GM12872 (cell line): ENCODE data around the gene COL7A1.
A peak's percentile ranks its signal among the peaks of the same experiment; 100 is the strongest.

ENCODE experiments used
- TF ChIP-seq, protein P1 (sequence below): IDR thresholded peaks from 3 replicates; pipeline ENCODE4 v1.5.1; 2011; ENCODE audit warnings: low read depth, mild to moderate bottlenecking, low read length, moderate library complexity; ENCODE audit not compliant: insufficient read depth

Gene COL7A1

GRCh38 chr3:48564022-48564421, 31.1 kb downstream of the COL7A1 start:
- TF ChIP-seq, protein P1, sequence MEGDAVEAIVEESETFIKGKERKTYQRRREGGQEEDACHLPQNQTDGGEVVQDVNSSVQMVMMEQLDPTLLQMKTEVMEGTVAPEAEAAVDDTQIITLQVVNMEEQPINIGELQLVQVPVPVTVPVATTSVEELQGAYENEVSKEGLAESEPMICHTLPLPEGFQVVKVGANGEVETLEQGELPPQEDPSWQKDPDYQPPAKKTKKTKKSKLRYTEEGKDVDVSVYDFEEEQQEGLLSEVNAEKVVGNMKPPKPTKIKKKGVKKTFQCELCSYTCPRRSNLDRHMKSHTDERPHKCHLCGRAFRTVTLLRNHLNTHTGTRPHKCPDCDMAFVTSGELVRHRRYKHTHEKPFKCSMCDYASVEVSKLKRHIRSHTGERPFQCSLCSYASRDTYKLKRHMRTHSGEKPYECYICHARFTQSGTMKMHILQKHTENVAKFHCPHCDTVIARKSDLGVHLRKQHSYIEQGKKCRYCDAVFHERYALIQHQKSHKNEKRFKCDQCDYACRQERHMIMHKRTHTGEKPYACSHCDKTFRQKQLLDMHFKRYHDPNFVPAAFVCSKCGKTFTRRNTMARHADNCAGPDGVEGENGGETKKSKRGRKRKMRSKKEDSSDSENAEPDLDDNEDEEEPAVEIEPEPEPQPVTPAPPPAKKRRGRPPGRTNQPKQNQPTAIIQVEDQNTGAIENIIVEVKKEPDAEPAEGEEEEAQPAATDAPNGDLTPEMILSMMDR = no peak

DNA sequence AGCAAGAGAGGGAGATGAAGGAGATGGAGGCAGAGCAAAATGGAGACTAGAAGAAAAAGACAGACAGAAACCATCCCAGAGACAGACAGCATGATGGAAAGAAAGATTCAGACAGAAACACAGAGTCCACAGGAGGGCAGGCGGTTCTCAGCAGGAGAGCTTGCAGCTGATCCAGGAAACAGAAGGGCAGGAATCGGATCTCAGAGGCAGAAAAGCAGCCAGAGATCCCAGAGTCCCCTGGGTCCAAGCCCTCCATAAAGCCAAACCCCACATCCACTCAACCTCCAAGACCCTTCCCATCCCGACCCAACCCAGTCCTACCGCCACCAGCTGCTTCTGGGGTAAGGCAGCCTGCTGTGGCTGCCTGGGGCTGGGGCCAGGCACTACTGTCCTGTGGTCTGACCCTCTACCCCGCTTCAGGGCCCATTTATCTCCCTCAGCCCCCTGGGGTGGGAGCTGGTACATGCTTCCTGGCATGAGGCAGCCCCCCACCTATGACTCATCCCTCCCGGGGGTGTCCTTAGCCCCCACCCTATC, 31.7 kb downstream of the COL7A1 start, which contains the start of gene UCN2:
Gene UCN2, minus strand, starts transcription at position 400 of the 537 bp plus-strand sequence. CDS start 657 bp downstream, outside the sequence.
- TF ChIP-seq, protein P1 = no peak

- TF ChIP-seq, protein P1 = no peak
Observed at GRCh38 chr3:48562367-48563095, 32.6 kb downstream of the COL7A1 start.

DNA sequence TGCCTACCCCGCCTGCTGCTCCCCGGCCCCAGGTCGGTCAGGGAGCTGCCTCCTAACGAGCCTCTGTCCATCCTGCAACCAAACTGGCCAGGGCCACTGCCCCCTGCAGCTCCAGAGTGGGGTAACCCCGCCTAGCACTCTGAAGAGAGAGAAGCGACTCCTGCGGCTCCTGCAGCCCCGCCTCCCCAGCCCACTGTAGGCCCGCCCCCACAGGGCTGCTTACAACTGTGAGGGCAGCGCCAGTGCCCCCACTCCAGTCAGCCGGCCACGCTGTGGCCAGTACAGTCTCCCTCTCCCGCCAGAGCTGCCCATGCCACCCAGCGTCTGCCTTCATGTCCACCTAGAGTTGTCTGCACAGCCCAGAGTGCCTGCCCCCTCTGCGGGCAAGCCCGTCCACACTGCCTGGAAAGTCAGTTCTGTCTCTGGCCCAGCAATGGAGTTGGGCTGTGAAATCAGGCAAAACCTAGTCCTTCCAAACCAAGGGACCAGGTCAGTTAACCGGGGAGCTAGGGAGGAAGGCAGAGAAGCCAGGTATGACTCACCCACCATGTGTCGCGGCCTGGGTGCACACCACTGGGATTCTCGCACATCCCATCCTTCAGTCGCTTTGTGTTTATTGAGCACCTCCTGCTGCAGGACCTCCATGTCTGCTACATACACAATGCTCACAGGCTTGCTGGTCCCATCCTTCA, 33.9 kb downstream of the COL7A1 start:
- TF ChIP-seq, protein P1 = peak; percentile 47

DNA sequence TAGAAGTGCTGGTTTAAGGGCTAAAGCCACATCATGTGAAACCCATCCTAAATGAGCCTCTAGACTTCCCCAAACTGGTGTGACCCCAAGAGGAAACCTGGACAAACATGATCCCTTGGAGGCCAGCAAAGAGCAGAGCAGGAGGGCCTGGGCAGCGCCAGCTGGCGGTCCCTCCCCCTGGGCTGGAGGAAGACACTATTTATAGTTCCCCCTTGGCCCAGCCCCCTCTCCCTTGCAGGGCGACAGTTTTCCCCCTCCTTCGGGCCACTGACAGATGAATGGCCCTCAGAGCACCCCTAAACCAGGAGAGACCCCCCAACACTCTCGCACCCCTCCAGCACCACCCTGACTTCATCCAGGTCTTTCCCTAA, 34.5 kb downstream of the COL7A1 start:
- TF ChIP-seq, protein P1 = no peak

GRCh38 chr3:48558493-48559134, 36.5 kb downstream of the COL7A1 start:
- TF ChIP-seq, protein P1 = no peak
